ENCODE measurements around the gene SLFN14. TPM values are rescaled to one million over a fixed set of nuclear protein-coding genes. Genes with fewer than 3 reads are reported as not detected.

The SLFN14 gene
- total and polyA plus RNA-seq, 2 experiments from 2014 or later: 0.10 TPM; not detected in 1

GRCh38 chr17:35588196-35588920 is 27.7 kb upstream of the SLFN14 start:
- Histone ChIP-seq H3K36me3 (ENCODE audit: insufficient read depth) (no peaks in the 10 kb centered on the region), H3K27me3 (ENCODE audit: insufficient read depth) (no peaks in the 10 kb centered on the region), H4K20me1 (replicated peaks; ENCODE audit: insufficient read depth) (peaks cover 10% of the 10 kb centered on the region), H3K79me2 (replicated peaks; ENCODE audit: insufficient read depth) (peaks cover 57% of the 10 kb centered on the region), H3K4me1 (ENCODE audit: insufficient read depth) (peaks cover 13% of the 10 kb centered on the region), H3F3A (replicated peaks; ENCODE audit: low read depth) (0 out of 2 replicates have a peak, but pooled peaks cover 4% of the 10 kb centered on the region), H2AFZ (no peak overlapping the region), H3K4me3 (peak overlapping the region; percentile 92), H3K4me2 (peak overlapping the region; percentile 67), H3K9me2 (ENCODE audit: insufficient read depth) (no peaks in the 10 kb centered on the region), H3K27ac (ENCODE audit: low read depth) (peak overlapping the region; percentile 100; the same call in 1 of the 2 replicates)
- ATAC-seq (no peak), DNase-seq (ENCODE audit: low spot score) (peak; percentile 40)
- Mint-ChIP-seq H3K27me3 (ENCODE audit: insufficient read depth, low read depth, poor library complexity) (peaks cover 7% of the 10 kb centered on the region), H3K9me3 (no peaks in the 10 kb centered on the region), H3K27ac (peak overlapping the region; percentile 99), H3K4me1 (peaks cover 17% of the 10 kb centered on the region), H3K4me3 (peak overlapping the region; percentile 99), H3K36me3 (ENCODE audit: low read depth) (peaks cover 3% of the 10 kb centered on the region; the same call in 1 of the 3 replicates)
- no peak for TF ChIP-seq NANOG (IDR thresholded peaks at IDR 0.05; ENCODE audit: borderline replicate concordance)
- no peak for TF ChIP-seq POLR2AphosphoS5 (IDR thresholded peaks at IDR 0.05; ENCODE audit: low read depth)
- no peak for TF ChIP-seq ZNF462 (CRISPR knock-in tag; IDR thresholded peaks at IDR 0.05)
- no peak for TF ChIP-seq STAT1 (IDR thresholded peaks at IDR 0.05; ENCODE audit: unreplicated experiment)
- no peak for TF ChIP-seq EZH2 (IDR thresholded peaks at IDR 0.05; ENCODE audit: low read depth, unreplicated experiment)
- TF ChIP-seq REST (IDR thresholded peaks at IDR 0.05; ENCODE audit: unreplicated experiment): no peak
- no peak for TF ChIP-seq ZNF114 (CRISPR knock-in tag; IDR thresholded peaks at IDR 0.05)
